IPS-NIHi7 (cell line): ENCODE measurements around the gene UGCG.
"Not testable (repeated sequence)": the region's sequence is repeated elsewhere in the genome, so short reads cannot be mapped to it uniquely, and the experiment has no call there.

Experiments used
- DNase-seq: peaks from one replicate; pipeline ENCODE4 v3.0.0; 2012; ENCODE audit warnings: mixed read lengths; ENCODE audit errors: extremely low spot score

Gene UGCG

GRCh38 chr9:111919875-111920274, 23.3 kb downstream of the UGCG start:
- DNase-seq: no peak

DNA sequence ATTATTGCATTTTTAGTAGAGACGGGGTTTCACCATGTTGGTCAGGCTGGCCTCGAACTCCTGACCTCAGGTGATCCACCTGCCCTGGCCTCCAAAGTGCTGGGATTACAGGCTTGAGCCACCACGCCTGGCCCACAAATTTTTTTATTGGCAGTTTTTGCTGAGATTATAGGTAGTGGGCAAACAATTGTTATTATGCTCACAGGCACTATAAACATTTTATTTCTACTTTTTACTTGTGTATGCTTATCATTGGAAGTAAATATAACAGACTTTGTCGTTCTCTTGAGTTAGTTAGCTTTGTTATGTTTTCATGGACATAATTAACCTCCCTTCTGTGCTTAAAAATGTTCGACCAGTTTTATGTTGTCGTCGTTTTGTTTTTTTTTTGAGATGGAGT, 23.9 kb downstream of the UGCG start:
- no peak for DNase-seq

GRCh38 chr9:111922324-111923013, 25.9 kb downstream of the UGCG start:
- DNase-seq: no peak

DNA sequence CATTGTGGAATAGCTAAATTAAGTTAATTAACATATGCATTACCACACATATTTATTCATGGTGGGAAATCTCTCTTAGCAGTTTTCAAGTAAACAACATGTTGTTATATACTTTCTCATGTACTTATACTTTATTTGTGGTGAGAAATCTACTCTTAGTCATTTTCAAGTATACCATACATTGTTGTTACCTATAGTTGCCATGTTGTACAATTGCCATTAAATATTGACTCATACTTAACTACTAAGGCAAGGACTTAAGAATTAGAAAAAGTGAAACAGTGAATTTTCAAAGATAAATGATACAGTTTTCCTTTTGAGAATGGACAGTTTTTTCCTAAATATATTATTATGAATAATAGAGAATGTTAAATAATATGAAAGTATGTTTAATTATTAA, 27.7 kb downstream of the UGCG start:
- DNase-seq: no peak

DNA sequence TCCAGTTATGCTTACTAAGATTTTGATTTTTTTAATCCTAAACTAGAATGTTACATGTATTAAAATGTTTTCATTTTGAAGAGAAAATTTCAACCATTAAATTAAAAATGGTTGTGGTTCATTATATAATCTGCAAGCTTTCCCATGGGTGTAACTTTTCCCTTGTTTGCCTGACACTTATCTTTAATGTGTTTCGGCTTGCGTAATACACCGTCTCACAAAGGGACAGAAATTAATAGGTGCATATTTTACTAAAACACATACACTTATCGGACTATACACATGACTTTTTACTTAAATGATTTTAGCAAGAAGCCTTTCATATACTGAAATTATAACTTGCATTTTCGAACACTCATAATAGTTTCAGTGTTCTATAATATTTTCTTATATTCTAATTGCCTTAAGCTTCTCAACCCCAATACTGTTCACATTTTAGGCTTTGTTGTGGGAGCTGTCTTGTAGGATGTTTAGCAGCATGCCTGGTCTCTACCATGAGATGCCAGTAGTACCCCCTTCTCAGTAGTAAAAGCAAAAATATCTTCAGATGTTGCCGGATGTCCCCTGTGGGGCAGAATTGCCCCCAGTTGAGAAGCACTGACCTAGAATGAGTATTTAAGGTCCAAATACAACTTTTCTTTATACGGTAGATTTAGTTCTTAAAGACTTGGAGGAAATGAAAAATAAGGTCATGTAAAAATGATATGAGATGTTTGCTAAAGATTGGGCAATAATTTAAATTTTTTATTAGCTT, 28.6 kb downstream of the UGCG start:
- DNase-seq: no peak

DNA sequence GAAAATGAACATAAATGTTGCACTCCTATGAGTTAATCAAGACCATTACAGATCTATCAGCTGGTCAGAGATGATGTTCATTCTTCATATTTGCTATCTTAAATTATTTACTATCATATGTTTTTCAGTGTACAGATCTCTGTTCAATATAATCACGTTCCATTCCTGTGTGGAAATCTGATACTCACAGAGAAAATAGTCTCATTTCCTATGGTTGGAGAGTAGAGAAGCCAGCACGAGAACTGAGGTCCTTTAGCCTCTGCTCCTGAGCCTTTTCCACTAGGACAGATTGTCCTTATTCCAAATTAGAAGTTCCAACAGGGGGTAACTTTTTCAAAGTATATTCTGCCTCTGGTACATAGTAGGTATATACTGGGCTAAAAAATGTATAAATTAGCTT, 29.2 kb downstream of the UGCG start:
- no peak for DNase-seq

- DNase-seq: no peak
Observed at GRCh38 chr9:111926421-111926875, 29.8 kb downstream of the UGCG start.

DNA sequence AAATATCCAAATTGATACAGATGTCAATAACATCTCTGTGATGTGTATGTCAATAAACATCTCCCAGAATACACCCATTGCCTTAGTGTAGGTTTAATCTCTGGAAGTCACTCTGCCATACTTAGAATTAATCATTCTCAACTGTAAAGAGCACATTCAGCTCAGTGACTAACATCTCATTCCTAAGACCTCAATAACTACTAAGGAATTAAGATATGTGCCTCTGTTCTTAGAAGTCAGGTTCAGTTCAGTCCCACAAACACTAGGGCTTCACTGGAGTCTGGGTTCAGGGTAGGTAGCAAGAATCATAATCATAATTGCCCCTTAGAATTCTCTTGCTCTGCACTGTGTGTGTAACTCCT, 31.7 kb downstream of the UGCG start:
- DNase-seq: no peak

GRCh38 chr9:111934747-111935146, 38.1 kb downstream of the UGCG start:
- no peak for DNase-seq

- DNase-seq: no peak
Observed at GRCh38 chr9:111936391-111936790, 39.8 kb downstream of the UGCG start.

GRCh38 chr9:111937301-111937700, 40.7 kb downstream of the UGCG start:
- no peak for DNase-seq

- no peak for DNase-seq
Observed at GRCh38 chr9:111937781-111938426, 41.3 kb downstream of the UGCG start.

- DNase-seq: no peak
Observed at GRCh38 chr9:111938427-111938800, 41.8 kb downstream of the UGCG start.

- no peak for DNase-seq
Observed at GRCh38 chr9:111939322-111939721, 42.7 kb downstream of the UGCG start.

- DNase-seq: no peak
Observed at GRCh38 chr9:111940697-111941096, 44.1 kb downstream of the UGCG start.

DNA sequence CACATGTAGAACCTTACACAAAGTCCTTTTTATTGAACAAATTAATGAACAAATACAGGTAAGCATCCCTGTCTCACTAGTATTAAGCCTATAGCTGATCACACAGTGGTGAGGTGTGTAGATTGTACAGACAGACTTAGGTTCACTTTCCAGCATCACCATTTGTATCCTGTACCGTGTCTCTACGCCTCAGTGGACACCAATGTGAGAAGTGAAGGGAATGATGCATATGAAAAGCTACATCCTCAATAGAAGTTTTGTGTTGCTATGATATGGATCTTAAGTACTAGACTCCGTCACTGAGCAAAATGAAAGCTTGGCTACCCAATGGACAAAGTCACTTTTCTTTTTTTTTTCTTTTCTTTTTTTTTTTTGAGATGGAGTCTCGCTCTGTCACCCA, 46.6 kb downstream of the UGCG start:
- DNase-seq: no peak

DNA sequence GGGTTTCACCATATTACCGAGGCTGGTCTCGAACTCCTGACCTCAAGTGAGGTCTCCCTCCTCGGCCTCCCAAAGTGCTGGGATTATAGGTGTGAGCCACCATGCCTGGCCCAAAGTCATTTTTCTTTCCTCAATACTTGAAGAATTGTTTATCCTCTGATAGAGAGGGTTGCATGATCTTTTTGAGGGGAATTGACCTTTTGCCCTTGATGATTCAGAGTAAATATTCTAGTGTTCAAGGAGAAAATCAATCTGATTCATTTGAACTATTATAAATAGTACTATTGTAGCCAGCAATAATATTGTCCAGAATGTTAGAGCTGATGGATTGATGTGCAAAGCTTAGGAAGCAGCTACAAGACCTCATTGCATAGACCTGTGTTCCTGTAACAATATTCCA, 47.1 kb downstream of the UGCG start:
- no peak for DNase-seq

DNA sequence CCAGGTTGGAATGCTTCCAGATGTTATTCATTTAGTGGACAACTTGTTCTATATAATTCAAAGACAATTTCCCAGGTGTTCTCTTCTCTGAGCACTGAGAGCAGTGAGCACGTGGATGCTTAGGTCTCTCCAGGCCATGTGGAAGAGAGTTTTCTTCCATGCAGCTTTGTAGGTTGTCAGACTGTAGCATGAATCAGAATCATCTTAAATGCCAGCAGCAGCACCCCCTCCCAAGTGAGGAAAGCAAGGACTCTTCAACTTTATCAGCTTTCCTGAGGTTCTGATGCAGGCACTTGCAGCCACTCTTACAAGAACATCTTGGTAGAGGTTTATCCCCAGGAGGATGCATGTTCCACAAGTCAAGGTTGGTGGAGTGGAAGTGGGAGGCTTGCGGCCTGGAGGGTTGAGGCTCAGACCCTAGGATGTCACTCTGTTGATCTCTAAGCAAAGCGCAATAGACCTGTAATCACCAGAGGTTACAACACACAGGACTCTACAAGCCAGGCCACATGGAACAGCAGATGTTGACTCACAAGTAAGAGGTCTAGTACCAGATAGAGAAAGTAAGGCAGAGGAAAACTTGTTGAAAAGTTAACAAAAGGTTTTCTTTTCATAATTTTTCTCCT, 47.7 kb downstream of the UGCG start:
- DNase-seq: no peak

DNA sequence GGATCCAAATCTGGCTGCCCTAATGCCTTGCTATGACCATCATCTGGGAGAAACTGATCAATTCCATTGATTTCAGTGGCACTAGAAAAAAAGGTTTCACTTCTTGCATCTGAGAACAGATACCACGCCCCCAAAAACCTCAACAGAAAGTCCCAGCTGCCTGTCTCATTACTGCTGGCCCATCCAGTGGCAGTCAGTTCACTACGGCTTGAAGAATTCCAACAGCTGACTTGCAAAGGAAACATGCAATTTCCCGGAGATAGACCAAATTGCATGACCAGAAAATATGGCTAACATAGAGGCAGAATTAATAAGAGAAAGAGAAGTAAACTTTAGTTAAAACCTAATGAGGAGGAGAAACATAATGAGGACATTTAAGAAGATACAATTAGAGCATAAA, 48.6 kb downstream of the UGCG start:
- DNase-seq: no peak

GRCh38 chr9:111948109-111948508, 51.5 kb downstream of the UGCG start:
- not testable (repeated sequence) for DNase-seq

DNA sequence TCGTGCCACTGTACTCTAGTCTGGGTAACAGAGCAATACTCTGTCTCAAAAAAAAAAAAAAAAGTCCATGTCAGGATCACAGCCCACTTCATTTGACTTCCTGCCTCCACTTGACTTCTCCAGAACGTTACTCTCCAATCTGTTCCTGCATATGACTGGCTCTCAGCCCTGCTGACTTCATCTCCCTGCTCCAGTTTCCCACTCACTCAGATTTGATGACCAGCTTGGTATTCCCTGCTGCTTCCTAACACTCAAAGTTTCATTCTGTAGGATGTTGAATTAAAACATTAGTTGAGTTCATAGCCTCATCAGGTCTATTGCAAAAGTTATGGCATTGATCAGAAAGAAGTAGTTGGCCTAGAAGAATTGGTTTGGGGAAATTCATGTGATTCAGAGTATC, 52.3 kb downstream of the UGCG start:
- no peak for DNase-seq

GRCh38 chr9:111949919-111950318, 53.3 kb downstream of the UGCG start:
- DNase-seq: no peak

DNA sequence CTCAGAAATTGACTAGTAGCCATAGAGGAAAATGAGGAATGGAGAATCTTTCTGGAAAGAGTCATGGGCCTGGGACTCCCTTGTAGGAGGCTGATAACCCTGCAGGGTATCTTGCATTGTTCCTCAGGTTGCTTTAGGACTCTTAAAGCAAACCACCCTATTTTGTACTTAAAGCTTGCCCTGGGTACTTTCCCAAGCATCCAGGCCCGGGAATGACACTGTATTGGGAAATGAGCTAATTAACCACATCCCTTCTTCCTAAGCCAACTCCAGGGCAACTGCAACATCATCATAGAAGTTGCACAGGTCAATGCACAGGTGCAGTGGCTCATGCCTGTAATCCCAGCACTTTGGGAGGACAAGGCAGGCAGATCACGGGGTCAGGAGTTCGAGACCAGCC, 55.9 kb downstream of the UGCG start:
- DNase-seq: no peak
